HepG2 (cell line): Measurements from ENCODE around the gene APRT. TPM values are rescaled to one million over a fixed set of nuclear protein-coding genes. Genes with fewer than 3 reads are reported as not detected.

ENCODE experiments used
- DZIP1 ChIP-seq: sonication (generic); formaldehyde crosslinking; IDR thresholded peaks from 2 replicates; pipeline ENCODE4 v1.5.0; 2020; ENCODE audit warnings: mild to moderate bottlenecking, missing genetic modification reagents
- HOXA7 ChIP-seq: sonication (generic); formaldehyde crosslinking; IDR thresholded peaks from 2 replicates; pipeline ENCODE4 v1.8.1; 2022; ENCODE audit warnings: mild to moderate bottlenecking, missing genetic modification reagents, moderate library complexity
- SCMH1 ChIP-seq: sonication (generic); formaldehyde crosslinking; IDR thresholded peaks from 2 replicates; pipeline ENCODE4 v1.9.0; 2021; ENCODE audit warnings: missing genetic modification reagents, mild to moderate bottlenecking, borderline replicate concordance
- TP53 ChIP-seq: sonication (generic); formaldehyde crosslinking; conservative IDR thresholded peaks from 2 replicates; pipeline ENCODE4 v1.4.0; 2020; ENCODE audit warnings: missing genetic modification reagents
- ZFP1 ChIP-seq: IDR thresholded peaks from 2 replicates; pipeline ENCODE4 v1.6.1; 2016
- ZNF142 ChIP-seq: sonication (generic); formaldehyde crosslinking; IDR thresholded peaks from 2 replicates; pipeline ENCODE4 v1.4.0; 2020; ENCODE audit warnings: missing genetic modification reagents
- ZNF34 ChIP-seq: sonication (generic); formaldehyde crosslinking; IDR thresholded peaks from 2 replicates; pipeline ENCODE4 v1.4.0; 2020; ENCODE audit warnings: mild to moderate bottlenecking, missing genetic modification reagents, borderline replicate concordance
- ZNF83 ChIP-seq: sonication (generic); formaldehyde crosslinking; IDR thresholded peaks from 2 replicates; pipeline ENCODE4 v1.4.0; 2020; ENCODE audit warnings: missing genetic modification reagents, mild to moderate bottlenecking, borderline replicate concordance
- polyA plus RNA-seq, 8 experiments: library from polyadenylated mRNA; depleted of rRNA in 3 of 8; stranded (reverse) in 7 of 8; unstranded in 1 of 8; fragments of >200 nt; fragmentation: Illumina TruSeq in 4 of 8; extraction: Trizol in 4 of 8; gene quantifications; 2 replicates each; pipeline versions ENCODE4 v1.2.1 to v1.2.3, GENCODE V29; 2011 to 2016; ENCODE audit warnings: low read depth in 4 of 8, missing spikeins in 1 of 8, mixed read lengths in 1 of 8; ENCODE audit not compliant: insufficient read depth in 1 of 8
- total RNA-seq, 5 experiments: library from RNA; depleted of rRNA; stranded (reverse); fragments of >200 nt; fragmentation: Illumina TruSeq; extraction: Trizol; gene quantifications; 2 replicates each; pipeline ENCODE4 v1.2.3, GENCODE V29; 2016; ENCODE audit warnings: low read depth in 1 of 5
- TF ChIP-seq, protein P1 (sequence below): sonication (generic); formaldehyde crosslinking; IDR thresholded peaks from 2 replicates; pipeline ENCODE4 v1.5.1; 2020; ENCODE audit warnings: mild to moderate bottlenecking, missing genetic modification reagents, borderline replicate concordance
- TF ChIP-seq, protein P2 (sequence below): sonication (generic); formaldehyde crosslinking; IDR thresholded peaks from 2 replicates; pipeline ENCODE4 v1.5.0; 2020; ENCODE audit warnings: missing genetic modification reagents
- TF ChIP-seq, protein P3 (sequence below): sonication (generic); formaldehyde crosslinking; IDR thresholded peaks from 2 replicates; pipeline ENCODE4 v1.4.0; 2020; ENCODE audit warnings: low read depth, missing genetic modification reagents

The APRT gene
- total and polyA plus RNA-seq, 2 of the 13 experiments (the other 11 are each of a cell fraction or from before 2014, with no cell fraction given) = 155 to 242 TPM

GRCh38 chr16:88856828-88857727, 45.4 kb upstream of the APRT start, which contains the start of the genes GALNS and TRAPPC2L (continued):
- TF ChIP-seq ZNF142 (CRISPR knock-in tag) = no peak; the same call in 1 of the 2 replicates
- no peak for TF ChIP-seq ZFP1 (CRISPR knock-in tag)
- TF ChIP-seq SCMH1 (CRISPR knock-in tag) = no peak
- no peak for TF ChIP-seq ZNF83 (CRISPR knock-in tag)
- TF ChIP-seq DZIP1 (CRISPR knock-in tag) = 0 out of 2 replicates have a peak, but pooled peaks have one; percentile 3
- TF ChIP-seq, protein P1, sequence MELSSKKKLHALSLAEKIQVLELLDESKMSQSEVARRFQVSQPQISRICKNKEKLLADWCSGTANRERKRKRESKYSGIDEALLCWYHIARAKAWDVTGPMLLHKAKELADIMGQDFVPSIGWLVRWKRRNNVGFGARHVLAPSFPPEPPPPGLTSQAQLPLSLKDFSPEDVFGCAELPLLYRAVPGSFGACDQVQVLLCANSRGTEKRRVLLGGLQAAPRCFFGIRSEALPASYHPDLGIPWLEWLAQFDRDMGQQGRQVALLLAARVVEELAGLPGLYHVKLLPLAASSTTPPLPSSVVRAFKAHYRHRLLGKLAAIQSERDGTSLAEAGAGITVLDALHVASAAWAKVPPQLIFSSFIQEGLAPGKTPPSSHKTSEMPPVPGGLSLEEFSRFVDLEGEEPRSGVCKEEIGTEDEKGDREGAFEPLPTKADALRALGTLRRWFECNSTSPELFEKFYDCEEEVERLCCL (CRISPR knock-in tag) = no peak
- TF ChIP-seq, protein P2, sequence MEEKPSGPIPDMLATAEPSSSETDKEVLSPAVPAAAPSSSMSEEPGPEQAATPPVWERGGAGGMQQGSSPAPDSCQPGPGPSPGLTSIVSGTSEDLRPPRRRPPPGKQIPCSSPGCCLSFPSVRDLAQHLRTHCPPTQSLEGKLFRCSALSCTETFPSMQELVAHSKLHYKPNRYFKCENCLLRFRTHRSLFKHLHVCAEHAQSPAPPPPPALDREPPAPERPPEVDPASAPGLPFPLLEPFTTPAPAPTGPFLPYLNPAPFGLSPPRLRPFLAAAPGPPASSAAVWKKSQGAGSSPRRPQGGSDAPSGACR (CRISPR knock-in tag) = no peak; the same call in 1 of the 2 replicates
- TF ChIP-seq HOXA7 (CRISPR knock-in tag) = no peak
- TF ChIP-seq ZNF34 (CRISPR knock-in tag) = peak; percentile 18; the same call in 1 of the 2 replicates
- TF ChIP-seq, protein P3, sequence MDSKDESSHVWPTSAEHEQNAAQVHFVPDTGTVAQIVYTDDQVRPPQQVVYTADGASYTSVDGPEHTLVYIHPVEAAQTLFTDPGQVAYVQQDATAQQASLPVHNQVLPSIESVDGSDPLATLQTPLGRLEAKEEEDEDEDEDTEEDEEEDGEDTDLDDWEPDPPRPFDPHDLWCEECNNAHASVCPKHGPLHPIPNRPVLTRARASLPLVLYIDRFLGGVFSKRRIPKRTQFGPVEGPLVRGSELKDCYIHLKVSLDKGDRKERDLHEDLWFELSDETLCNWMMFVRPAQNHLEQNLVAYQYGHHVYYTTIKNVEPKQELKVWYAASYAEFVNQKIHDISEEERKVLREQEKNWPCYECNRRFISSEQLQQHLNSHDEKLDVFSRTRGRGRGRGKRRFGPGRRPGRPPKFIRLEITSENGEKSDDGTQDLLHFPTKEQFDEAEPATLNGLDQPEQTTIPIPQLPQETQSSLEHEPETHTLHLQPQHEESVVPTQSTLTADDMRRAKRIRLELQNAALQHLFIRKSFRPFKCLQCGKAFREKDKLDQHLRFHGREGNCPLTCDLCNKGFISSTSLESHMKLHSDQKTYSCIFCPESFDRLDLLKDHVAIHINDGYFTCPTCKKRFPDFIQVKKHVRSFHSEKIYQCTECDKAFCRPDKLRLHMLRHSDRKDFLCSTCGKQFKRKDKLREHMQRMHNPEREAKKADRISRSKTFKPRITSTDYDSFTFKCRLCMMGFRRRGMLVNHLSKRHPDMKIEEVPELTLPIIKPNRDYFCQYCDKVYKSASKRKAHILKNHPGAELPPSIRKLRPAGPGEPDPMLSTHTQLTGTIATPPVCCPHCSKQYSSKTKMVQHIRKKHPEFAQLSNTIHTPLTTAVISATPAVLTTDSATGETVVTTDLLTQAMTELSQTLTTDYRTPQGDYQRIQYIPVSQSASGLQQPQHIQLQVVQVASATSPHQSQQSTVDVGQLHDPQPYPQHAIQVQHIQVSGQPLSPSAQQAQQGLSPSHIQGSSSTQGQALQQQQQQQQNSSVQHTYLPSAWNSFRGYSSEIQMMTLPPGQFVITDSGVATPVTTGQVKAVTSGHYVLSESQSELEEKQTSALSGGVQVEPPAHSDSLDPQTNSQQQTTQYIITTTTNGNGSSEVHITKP (CRISPR knock-in tag) = no peak
- TF ChIP-seq TP53 (CRISPR knock-in tag) = no peak
